SKM-1 treated with dmso at 0.1 percent for 144 hours (cell line): ENCODE data around the gene COIL.
"Not testable (repeated sequence)": the region's sequence is repeated elsewhere in the genome, so short reads cannot be mapped to it uniquely, and the experiment has no call there.

Source experiments
- DNase-seq: peaks from one replicate; lab custom pipeline; 2025; ENCODE audit not compliant: unreplicated experiment; lab: John Stamatoyannopoulos, UW

The COIL gene

DNA sequence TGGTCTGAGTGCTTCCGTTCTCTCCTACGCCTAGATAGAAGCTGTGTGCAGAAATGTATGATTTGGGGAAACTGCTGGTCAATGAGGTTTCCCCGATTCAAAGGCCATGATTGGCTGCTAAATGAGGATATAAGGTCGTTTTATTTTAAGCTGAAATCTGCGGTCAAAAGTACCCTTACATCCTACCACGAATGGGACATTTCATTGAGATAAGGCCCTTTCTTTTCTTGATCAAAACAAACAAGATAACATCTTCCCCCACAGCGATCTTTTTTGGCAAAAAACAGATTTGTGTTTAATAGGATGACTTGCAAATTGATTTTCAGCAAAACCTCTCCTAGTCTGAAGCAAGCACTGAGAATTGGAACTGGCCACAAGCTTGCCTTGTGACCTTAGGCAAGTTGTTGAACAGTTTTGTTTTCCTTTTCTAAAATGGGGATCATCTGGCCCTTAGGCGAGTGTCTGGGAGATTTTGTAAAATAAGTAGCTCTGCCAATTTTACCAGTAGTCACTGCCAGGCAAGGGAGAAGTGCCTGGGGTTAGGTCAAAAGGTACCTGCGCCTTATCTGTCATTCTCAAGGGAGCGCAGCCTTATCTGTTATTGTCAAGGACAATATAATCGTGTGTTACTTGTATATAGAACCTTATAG lies 17.7 kb upstream of the COIL start:
- no peak for DNase-seq

DNA sequence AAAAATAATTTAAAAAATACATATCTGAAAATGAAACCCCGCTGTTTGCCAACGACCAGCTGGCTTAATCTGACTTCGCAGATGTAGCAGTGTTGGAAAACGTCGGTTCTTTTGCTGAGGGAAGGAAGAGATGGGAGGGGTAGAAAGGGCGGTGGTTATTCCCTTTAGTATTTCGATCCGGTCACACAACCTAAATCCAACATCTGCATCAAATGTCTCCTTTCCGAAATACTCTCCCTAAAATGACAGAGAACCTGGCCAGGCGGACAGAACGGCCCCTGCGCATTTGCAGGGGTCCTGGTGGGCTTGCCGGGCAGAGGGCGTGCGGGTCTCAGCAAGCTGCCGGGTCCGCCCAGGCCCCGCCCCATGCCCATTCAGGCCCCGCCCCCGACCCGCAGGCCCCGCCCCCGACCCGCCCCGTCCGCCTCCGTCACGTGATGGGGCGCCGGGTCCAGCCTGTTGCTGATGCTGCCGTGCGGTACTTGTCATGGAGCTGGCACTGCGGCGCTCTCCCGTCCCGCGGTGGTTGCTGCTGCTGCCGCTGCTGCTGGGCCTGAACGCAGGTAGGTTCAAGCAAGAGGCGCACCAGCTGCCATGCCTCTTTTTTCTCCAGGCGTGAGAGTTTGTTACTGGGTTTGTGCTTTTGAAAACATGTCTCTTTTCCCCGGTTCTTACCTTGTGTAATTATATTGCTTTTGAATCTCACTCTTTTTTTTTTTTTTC lies 17.0 kb upstream of the COIL start, which contains the start of gene SCPEP1:
SCPEP1 (plus strand) TSS at position 459 of the 723 bp plus-strand sequence; CDS start at position 488, 29 bp downstream.
- peak; percentile 72 for DNase-seq

DNA sequence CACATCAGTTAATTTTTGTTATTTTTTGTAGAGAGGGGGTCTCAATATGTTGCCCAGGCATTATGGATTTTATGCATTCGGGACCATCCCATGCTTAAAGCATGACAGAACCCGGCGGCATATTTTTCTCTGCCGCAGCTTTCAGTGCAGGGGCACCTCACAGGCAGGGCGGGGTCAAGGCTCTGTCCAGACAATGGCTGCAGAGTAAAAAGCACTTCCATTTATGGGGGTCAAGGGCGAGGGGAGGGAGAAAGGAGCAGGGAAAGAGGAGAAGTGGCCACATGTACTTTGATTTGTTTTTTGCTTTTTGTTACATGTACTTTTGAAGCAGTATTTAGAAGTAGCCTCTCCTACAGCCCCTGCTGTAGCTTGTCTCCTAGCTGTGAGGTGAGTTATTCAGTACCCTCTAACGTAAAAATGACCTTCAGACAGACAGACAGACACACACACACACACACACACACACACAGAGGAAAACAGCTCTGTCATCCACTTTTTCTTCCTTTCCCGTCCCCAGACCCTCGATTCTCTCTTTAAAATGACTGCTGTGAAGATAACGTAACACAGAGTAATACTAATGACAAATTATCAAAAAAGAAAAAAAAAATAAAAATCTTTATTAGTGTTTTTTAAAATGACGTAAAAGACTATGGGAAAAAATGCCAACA lies 16.2 kb upstream of the COIL start:
- DNase-seq, result no peak

DNA sequence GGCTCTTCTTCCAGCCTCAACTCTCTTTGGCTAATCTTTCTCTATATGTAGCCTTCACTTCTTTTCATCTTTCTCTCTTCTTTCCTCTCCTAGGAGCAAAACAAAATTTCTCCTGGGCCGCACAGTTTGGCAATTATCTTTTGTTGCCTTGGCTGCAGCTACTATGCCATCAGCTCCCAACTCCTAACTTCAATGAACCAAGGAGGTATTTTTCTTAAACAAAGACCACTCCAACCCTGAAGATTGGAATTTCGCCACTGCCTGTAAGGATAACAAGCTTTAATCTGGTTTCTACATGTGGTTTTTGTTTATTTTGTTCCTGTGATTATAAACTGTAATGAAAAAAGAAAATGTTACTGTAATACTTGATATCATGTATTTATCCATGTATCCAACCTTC lies 14.8 kb upstream of the COIL start:
- no peak for DNase-seq

DNA sequence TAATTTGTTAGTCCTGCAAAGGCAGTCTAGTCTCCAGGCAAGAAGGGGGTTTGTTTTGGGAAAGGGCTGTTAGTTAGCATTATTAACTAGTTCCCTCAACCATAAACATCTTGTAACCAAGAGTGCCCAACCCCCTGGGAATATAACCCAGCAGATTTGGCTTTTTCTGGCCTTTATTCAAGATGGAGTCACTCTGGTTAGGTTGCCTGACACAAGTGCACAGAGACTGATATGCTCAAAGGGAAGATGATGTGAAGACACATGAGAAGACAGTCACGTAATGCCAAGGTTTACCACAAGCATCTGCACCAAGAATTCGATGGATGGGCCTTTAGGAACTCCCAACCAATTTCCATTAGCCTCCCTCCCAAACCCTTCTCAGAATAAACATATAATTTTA lies 13.2 kb upstream of the COIL start:
- no peak for DNase-seq

GRCh38 chr17:56973520-56973919 lies 12.7 kb upstream of the COIL start:
- no peak for DNase-seq

- no peak for DNase-seq
Measured at GRCh38 chr17:56972111-56972730, 11.4 kb upstream of the COIL start.

DNA sequence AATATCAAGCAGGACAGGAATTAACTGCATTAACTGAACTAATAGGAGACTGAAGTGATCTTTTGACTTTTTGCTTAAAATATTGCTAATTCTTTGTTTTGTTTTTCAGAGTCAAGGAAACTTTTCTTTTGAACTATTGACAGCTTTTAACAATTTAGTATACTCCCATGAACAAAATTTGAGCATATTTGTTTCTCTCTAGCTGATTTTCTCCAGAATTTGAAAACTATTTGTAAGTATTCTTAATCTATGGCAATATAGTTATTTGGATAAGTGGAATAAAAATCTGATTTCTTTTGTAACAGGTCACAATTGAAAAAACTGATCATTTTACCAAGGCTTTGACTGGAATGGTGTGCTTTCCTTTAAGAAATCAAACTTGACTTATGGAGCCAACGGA lies 10.1 kb upstream of the COIL start:
- no peak for DNase-seq

DNA sequence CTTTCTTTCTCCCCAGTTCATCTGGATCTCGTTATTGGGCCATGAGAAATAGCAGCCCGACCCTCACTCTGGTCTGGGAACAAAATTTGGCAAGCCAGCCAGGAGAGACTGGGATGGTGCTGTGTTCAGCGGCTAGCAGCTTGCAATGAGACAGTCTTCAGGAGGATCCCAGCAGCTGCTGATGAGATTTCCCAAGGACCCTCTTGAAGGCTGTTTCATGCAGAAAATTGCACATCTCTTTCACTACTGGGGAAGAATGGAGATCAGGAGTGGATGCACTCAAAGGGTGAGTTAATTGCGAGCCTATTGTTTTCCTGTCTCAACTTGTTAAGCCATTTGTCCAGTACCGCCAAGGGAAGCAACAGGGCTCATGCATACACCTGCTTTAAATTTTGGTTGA lies 5.5 kb upstream of the COIL start:
- no peak for DNase-seq

GRCh38 chr17:56965681-56966080 lies 4.8 kb upstream of the COIL start:
- DNase-seq, result not testable (repeated sequence)

DNA sequence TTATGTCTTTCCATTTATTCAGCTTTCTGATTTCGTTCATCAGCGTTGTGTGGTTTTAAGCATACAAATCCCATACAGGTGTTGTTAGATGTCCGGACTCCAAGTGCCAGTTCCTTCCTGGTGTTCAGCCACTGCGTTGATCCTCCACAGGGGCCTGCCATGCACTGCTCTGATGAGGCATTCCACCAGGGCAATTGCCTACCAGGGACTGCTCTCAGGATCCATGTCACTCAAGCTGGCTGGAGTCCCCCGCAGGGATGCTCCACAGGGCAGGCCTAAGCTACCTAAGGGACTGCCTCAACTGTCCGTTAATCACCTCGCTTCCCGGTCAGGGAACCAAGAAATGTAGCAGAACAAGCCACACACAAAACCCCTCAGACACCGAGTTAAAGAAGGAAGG lies 4.4 kb upstream of the COIL start:
- not testable (repeated sequence) for DNase-seq

GRCh38 chr17:56956992-56957391 lies 3.9 kb downstream of the COIL start:
- DNase-seq, result no peak

DNA sequence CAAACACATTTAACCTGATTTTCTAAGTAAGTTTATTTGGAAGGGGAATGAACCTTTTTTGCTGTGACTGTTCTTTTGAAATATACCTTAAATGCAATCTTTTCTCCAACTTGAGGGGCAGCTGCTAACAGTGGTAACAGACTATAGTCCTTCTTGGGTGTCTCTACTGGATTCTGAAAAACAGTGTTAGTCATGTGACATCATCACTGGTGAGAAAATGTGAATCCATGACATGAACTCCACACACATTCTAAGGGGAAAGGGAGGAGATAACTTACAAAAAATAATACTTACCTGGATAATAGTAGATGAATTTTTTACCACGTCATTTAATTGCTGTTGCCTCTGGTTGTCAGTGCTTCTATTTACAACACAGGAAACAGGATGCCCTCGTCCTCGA lies 11.3 kb downstream of the COIL start:
- DNase-seq, result no peak

DNA sequence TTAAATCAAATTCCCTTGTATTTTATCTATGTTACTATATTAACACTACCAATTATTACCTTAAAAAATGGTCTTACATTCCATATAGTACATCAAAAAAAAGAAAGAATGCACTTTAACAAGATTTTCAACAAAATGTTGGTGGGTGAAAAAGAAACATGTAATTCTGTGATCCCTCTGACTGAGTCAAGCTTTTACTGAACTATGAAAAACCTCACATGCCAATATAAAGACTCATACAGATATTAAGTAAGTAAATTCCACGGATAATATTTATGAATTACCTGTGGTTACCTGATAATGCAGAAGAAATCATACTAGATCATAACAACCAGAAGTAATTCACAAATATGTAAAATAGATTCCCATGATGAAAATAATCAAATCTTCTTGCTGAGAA lies 12.4 kb downstream of the COIL start:
- DNase-seq, result no peak

GRCh38 chr17:56947741-56948140 lies 13.1 kb downstream of the COIL start:
- no peak for DNase-seq

GRCh38 chr17:56945938-56946505 lies 14.8 kb downstream of the COIL start:
- DNase-seq, result no peak

DNA sequence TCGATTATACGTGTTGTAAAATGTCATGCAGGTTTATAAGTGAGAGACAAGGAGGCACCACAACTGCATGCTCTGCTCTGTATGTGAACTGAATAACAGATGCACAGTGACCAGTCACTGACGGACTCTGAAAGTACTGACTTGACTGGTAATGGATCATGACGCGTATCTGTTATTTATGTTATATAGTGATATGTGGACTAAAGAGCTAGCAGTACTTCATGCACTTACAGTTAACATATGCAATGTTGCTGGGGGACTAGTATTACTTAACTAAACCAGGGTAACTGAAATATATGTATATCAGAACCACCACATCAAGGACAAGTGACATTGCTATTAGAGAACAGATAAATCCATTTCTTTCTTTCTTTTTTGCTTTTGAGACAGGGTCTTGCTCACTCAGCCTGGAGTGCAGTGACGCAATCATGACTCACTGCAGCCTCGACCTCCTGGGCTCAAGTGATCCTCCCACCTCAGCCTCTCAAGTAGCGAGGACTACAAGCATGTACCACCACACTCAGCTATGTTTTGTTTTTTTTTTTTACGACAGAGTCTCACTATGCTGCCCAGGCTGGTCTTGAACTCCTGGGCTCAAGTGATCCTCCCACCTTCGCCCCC lies 17.2 kb downstream of the COIL start:
- no peak for DNase-seq

DNA sequence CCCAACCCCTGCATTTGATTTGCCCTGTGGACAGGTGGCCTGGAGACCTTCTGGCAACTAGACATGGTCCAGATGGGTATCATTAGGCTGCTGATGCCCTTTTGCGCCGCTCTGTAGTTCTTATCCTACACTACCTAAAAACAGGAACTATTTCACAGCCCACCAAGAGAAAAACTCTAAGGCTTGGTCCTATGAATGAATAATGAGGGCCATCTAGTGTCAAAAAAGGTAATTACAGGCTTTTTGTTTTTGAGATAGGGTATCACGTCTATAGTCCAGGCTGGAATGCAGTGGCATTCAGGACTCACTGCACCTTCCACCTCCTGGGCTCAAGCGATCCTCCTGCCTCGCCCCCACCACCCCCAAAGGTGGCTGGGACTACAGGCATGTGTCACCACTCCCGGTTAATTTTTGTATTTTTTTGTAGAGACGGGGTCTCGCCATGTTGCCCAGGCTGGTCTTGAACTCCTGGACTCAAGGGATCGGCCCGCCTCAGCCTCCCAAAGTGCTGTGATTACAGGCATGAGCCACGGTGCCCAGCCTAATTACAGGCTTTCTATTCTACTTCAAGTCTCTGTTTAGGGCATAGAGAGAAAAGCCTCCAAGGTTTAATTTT lies 20.9 kb downstream of the COIL start:
- DNase-seq, result peak; percentile 69

DNA sequence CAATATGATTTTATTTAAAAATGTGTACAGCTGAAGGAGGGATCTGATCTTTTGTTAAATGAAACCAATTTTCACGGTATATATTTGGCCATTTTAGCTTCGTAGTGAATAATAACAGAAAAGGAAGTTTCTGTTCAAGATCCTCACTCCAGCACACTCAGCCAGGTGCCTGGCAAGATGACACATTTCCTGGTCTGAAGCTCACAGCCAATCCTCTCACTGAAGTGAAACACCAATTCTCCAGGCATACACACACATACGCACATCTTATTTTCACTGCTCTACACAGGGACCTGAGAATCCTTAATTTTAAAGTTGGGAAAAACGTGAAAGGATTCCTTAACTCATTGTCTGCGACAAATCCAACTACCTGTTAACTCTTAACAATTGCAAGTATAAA lies 22.6 kb downstream of the COIL start:
- not testable (repeated sequence) for DNase-seq

DNA sequence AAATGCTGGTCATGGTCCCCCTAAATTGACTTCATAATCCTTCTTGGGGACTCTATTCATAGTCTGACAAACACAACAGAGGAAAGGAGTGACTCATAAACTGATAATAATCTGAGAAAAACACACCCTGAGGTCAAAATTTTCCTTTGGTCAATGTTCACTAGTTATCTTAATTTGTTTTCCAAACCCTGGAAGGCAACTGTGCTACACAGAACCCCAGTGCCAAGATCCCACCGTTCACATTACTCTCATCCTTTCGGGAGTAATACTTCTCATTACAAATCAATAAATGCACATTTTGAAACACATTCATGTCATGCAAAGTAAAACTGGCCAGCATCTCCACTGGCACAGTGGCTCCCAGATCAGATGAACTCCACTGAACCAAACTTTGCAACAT lies 23.2 kb downstream of the COIL start:
- DNase-seq, result no peak
